GM19452 (cell line): Measurements from ENCODE around the gene LRFN2.

Experiments
- ATAC-seq: cut with Tn5 transposase; IDR thresholded peaks from one replicate; pipeline ENCODE4 v1.9.1; 2021; ENCODE audit not compliant: unreplicated experiment

LRFN2 gene

DNA sequence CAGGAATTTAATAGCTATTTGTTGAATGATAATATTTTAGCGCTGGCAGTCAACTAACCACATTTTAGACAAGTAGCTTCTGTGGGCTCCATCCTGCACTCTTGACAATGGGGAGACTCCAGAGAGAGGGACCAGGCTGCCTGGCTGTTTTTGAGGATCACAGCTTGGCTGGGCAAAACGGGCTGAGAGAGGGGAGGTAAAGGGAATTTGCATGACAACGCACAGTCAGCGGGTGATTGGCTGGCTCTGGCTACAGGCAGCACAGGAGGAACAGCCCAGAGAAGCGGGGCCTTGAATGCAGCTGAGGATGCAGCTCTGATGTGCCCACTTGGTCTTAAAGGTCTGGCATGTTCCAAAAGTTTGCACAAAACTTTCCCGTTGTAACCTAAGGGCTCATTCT, 41.2 kb downstream of the LRFN2 start:
- ATAC-seq = no peak

DNA sequence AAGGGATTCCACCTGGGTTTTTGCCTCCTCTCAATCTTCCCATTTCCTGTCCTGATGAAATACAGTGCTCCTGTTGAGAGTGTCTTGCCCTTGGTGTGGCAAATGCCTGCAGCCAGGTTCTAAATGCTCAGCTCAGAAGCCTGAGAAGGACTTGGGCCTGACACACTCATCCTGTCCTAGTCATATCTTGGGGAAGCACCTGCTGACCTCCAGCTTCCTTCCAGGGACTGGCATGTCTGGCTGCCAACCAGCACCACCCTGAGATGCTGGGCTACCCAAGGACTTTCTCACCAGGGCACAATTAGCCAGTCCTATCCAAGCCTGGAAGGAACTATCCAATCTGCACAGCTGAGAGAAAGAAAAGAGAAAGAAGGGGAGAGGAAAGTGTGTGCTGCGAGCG, 43.4 kb downstream of the LRFN2 start:
- ATAC-seq = no peak

DNA sequence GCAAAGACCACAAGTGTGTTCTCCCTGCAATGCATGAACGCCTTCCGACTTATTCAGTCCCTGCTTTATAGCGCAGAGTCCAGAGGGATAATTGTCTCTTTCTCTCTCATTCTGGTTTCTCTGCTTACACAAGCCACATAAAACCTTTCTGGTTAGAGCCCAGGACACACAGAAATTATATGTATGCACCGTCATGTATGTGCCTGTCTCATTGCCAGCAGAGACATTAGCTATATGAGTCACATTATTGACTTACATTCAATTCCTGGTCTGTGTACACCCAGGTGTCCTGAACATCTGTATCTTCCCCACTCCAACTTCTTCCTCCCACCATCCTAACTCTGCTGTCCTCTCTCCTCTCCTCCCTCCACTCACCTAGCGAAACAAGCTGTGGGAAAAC, 44.0 kb downstream of the LRFN2 start:
- no peak for ATAC-seq

DNA sequence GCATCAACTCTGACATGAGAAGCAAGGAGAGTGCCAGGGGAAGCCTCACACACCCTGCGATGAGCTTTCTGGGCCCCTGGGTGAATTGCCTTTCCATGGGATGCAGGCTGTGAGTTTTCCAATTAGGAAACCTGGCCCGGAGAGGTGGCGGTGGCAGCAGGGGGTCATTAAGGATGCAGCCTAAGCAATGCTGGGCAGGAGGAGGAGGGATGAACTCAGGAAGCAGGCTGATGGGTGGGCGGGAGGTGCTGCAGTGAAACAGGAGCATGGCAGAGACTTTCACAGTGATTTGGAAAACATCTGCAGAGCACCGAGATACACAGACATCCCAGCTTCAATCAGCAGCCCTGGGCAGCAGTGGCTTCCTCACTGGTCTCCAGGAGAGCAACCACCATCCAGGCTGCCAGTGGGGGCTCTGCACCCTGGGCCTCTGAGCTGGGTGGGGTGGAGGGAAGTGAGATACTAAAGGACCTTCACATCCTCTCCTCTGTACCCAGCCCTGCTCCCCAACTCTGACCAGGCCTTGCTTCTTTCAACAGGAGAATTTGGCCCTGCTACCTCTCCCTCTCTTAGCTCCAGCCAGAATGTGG, 44.9 kb downstream of the LRFN2 start:
- no peak for ATAC-seq

DNA sequence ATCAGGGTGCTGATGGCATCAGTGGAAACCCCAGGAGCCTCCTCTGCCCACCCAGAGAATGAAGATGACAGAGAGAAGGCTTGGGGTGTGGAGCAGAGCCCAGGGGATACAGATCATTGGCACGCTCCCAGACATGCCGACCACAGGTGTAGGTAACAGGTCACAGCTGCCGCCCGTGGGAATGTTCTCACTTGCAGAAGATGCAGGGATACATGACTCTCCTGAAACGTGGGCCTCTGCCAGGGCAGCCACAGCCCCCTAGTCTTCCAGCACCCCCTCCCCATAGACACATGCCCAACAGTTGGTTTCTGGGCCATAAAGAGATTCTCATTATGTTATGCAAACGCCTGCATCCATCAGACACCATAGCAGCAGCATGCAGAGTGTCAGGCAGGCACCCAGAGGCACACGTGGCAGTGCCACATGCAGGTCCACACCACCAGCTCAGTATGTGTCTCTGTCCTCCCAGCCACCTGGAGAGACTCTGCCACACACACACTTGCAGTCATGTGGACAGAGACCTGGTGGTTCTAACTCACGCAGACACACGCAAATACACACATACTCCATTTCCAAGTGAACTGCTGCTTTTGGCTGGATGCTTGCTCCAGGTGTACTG, 45.5 kb downstream of the LRFN2 start:
- ATAC-seq = no peak

DNA sequence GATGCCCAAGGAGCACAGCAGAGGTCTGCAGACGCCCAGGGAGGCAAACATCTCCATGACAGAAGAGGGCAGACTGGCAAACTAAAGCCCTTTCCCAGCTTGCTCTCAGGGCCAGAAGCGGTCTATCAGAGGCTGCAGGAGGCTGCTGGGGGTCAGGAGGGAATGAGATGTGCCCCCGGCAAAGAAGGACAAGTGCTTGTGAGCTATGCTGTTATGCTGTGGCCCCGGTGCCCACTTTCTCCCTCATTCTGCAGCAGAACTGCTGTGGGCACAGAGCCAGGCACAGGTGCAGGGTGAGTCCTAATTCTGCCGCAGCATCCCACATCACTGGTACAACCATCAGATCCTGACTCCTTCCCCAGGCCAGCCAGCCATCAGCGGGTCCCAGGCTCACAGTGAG, 46.4 kb downstream of the LRFN2 start:
- ATAC-seq = no peak

DNA sequence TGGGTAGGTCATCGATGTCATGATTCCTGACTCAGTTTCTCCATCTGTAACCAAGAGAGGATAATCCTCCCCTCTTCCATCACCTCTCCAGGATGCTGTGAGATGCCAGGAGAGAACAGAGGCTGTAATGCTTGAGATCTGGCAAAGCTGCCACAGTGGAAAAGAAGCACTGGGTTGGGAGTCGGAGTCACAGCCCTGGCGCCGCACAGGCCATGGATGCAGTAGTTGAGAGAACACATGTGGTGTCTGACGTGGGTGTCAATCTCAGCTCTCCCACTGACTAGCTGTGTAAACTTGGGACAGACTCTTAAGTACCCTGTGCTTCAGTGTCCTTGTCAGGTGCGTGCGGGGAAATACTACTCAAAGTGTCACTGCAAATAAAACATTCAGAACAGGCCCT, 47.3 kb downstream of the LRFN2 start:
- ATAC-seq = no peak

DNA sequence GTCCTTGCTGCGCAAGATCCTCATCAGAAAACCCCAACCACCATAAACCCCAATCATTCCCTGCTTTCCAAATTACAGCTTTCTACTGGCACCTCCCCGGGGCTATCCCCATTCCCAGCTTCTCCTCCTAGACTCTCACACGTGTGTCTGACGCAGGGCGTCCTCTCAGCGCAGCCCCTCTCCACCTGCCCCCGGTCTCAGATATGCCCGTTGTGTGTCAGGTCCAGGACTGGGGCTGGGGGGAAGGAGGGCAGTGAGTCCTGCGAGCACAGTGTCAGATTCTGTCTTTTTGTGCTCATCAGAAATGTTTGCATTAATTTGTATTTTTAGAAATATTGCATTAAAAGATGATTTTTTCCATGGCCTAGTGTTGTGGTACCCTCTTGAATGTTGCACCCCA, 48.6 kb downstream of the LRFN2 start:
- no peak for ATAC-seq

DNA sequence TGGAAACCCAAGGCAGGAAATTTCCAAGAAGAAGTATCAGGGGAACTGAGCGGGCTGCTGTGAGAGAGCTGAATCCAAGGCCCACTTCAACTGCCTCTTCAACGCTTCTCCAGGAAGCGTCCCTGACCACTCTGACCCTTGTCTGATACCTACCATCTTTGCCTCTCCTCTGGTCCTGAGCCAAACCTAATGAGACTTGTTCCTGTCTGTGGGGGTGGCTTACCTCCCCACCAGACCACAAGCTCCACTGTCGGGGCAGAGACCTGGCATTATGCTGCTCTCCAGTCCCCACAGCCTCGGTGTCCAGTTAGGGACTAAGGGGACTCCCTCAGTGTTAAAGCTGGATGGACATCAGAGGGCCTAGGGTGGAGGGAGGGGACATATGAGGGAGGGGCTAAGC, 49.7 kb downstream of the LRFN2 start:
- no peak for ATAC-seq

DNA sequence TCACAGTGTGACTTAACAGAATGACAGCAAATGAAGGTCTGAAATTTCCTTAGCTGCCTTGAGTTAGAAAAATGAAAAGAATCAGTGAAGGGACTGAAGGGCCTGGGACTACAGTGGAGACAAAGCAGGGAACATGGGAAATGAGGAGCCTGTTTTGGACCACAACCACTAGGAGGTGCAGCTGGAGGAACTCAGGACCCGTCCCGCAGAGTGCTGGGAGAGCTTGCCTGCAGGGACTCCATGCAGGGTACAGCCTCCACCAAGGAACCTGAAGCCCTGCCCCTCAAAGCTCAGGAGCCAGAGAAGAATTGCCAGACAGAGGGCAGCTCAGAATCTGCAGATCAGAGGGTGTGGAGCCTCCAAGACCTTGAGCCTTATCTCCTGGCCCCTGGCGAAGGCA, 50.7 kb downstream of the LRFN2 start:
- no peak for ATAC-seq

DNA sequence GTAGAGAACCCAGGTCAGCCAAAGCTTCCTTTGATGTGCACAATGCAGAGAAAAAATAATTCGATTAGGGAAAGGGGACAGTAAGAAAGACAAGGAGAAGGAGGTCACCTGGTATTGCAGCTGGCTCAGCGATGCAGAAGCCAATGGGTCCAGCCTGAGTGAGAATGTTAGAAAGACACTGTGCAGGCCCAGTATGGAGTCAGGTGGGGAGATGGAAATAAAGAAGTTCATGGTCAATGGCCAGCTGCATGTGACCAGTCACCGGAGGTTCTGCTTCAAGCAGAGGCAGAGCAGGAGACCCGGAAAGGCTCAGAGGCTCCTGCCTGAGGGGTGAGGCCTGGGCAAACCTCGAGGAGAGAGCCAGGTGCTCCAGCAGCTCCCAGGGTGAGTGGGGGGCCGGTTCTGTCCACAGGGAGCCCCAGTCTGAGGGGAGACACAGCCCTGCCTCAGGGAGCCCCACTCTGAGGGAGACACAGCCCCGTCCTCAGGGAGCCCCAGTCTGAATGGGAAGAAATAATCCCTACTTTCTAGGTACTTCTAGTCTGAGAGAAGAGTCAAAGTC, 51.3 kb downstream of the LRFN2 start:
- no peak for ATAC-seq

DNA sequence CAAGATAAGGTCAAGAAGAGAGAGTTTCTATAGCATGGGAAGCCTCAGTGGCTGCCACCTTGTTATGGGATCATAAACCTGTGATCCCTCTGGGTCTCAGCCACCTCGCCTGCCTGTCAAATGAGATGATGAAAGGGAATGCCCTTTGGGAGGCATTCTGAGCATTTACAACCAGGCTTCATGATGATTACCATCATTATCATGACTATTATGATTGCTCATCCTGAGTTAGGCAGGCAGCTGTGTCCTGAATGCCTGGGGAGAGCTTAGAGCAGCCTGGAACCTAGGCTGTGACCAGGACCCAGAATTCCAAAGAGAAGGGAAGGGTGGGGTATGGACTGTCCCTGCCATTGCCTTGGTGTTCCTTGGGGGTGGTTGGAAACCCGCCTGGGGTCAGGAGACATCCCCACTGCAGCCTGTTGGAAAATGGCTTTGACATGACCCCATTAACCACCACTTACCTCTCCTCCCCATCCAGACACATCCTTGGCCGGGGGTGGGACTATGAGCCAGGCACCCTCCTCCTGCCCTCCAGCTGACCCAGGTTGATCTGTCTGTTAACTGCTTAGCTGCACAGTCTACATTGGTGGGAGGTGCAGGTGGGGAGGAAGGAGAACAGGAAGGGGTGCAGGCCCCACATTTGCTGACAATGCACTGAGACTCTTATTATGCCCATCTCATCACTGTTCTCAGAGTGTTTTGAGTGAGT, 51.9 kb downstream of the LRFN2 start:
- no peak for ATAC-seq

DNA sequence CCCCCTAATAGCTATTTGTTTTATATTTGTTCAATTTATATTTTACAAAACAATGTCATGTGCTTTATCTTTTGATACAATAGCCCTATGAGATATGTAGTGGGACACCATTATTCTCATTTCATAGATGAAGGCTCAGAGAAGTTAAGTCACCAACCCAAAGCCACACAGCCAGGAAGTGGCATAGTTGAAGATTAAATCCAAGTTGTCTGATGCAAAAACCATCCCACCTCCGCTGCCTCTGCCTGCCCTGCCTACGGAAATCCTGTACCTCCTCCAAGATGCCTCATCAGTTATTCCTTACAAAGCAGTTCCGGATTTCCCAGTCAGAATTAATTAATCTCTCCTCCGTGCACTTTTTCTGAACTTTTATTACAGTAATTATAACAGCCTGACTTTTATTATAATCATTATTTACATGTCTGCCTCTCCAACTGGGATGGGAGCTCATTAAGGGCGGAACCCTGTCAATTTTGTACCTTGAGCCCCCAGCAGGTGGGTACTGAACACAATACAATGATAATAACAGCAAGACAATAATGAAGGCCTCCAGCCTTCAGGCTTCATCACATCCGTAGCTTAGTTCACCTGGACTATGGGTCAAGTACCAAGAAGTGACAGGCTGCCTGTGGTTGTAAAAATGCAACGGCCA, 54.7 kb downstream of the LRFN2 start:
- no peak for ATAC-seq

DNA sequence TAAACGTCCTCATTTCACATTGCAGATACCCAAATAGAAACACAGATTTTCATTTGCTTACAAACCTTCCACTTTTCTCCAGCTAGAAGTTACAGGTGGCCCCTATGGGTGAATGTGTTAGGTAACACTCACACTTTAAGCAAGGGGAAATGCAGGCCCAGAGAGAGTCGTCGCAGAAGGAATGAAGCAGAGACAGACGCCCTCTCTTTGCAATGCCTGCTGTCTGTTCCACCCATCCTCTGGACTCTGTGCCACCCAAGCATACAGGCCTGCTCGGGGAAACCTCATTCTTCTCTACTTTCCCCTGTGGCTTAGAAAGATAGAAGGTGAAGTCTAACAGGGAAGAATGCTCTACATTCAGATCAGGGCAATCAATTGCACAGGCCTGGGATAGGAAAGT, 57.2 kb downstream of the LRFN2 start:
- no peak for ATAC-seq

DNA sequence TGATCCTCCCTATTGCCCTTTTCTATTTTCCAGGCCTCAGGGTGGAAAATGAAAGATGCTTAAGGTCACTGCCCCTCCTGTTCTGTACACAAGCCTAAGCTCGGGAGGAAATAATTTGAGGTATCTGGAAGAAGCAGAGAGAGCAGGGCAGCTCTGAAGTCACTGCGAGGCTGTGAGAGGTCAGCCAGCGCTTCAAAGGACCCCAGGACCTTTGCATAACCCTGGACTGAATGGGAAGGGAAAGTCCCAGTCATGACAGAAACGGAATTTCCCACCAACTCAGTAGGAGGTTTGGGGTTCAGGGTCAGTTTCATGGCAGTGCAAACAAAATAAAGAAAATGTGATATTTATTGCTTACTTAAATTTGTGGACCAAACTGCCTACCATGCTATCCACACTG, 58.1 kb downstream of the LRFN2 start:
- no peak for ATAC-seq

DNA sequence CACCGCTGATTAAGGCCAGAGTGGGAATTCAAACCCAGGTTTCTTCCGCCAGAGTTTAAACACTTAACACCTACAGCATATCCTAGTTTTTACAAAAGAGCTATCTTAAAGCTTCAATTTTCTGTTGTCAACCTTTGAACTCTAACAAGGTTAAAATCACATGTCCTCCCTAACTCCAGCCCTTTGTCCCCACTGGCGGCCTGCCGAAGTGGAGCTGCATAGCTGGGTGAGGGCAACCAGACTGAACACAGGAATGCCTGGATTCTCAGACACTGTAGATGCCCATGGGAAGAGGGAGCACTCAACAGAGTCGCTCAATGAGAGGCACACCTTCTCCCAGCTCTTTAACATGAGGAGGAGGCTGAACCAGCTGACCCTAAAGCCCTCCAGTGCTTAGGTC, 59.1 kb downstream of the LRFN2 start:
- no peak for ATAC-seq

DNA sequence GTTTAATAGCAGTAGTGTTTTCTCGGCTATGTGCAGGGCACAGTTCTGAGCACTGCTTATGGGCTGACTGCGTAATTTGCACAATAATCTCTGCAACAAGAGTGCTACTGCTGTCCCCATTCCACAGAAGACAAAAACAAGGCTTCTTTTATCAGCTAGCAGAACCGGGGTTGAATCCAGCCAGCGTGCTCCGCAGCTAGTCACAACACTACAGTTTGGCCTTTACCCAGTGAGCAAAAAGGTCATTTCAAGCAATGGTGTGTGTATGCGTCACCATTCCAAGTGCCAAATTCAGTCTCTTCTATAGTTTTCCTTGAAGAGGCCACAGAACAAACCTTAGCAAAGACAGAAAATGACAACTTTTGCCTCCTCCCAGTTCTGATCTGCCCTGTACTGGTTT, 61.1 kb downstream of the LRFN2 start:
- no peak for ATAC-seq

DNA sequence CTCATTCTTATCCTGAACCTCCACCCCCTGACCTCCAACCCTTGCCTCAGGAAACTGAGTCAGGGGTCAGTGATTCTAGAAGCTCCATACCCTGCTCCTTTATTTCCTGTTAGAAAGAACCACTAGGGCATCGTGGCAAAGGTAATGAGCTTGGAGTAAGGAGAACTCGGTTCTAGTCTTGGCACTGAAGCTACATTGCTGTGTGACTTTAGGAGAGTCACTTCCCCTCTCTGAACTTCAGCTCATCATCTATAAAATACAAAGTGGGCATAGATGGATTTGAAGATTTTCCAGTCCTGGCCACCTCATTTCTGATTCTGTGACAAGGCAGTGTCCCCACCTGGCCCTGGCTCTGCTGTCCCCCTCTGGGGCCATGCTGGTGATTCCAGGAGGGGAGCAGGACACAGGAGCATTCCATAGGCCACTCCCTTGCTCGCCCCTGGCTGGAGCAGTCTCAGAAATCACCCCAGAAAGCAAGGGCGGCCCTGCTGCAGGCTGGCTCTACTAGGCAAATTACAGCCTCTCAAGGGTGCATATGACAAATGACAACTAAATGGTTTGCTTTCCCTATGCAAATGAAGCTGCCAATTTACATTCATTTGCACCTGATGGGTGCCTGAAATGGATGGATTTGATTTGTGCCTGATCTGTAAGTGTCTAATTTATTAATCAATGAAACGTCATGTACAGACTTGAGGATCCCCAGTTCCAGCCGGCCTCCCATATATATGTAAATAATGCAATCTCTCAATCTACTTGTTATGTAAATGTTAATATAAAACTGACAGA, 62.2 kb downstream of the LRFN2 start:
- ATAC-seq = no peak

DNA sequence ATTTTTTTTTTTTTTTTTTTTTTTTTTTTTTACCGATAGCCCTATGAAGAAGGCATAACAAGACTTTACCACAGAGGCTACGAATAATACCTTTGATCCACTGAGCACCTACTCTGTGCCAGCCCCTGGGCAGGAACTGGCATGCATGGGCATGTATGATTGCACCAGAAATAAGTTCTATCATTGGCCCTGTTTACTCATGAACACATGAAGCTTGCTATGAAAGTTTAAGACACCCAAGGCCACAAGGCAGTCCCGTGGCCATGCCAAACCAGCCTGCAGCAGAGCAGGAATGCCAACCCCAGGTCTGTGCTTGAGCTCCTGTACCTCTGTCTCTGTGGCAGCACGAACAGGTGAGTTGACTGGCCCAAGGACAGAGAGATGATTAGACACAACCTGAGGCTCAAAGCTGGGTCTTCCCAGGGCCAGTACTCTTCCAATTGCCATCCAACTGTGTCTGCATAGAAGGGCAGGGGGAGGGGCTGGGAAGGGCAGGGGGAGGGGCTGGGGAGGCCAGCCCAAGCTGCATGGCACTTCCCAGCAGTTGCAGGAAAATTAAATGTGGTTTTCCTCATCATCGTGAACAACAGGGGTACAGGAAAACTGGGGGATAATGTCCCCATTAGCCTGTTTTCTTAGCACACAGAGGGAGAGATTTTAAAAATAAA, 63.5 kb downstream of the LRFN2 start:
- no peak for ATAC-seq

DNA sequence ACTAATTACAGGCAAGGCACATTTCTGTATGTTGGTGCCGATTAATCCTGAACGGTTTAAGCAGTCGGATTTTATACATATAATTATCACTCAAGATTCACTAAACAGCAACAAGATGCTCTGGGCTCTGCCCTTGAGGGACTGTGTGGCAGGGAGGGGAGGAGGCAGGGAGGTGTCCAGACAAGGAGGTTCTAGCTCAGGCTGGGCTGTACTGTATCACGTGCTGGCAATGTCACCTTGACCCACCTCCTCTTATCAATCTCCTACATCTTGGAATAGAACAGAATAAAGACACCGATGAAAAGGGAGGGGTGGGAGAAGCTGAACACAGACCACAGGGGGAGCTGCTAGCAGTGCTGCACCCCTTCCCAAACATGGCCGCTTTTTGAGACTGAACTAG, 65.7 kb downstream of the LRFN2 start:
- no peak for ATAC-seq

DNA sequence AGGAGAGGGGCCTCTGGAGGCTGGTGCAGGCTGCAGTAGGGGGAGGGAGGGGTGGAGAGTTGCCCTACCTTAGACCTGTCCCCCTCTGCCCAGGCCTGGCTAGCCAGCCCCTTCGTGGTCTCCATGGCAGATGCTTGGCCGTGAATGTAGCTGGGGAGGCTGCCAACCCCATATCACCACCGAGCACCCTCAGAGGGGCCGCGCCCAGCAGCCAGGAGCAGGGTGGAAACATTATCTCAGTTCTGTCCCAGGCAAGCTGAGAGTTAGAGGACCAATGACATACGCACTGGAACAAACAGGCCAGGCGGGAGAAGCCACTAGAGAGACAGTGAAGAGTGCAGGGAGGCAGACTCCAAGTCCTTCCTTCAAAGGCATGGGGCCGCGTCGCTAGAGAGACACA, 66.5 kb downstream of the LRFN2 start:
- no peak for ATAC-seq
